GM08714 (cell line): Measurements from ENCODE around the gene CMTM2.

Source experiments
- H3K4me3 ChIP-seq: fragments of 200-500 bp; sonication (Bioruptor generic); 2 replicates; pipeline ENCODE4 v1.5.1; 2014; ENCODE audit warnings: mild to moderate bottlenecking, low read length, inconsistent platforms
- ZNF274 ChIP-seq: IDR thresholded peaks from 2 replicates; pipeline ENCODE4 v1.6.1; 2012; ENCODE audit warnings: mild to moderate bottlenecking, low read depth, low read length

Gene CMTM2

GRCh38 chr16:66578651-66579531 is at the start of gene CMTM2:
CMTM2 (plus strand) TSS chr16:66579463; CDS start chr16:66579608, 145 bp downstream.
- H3K4me3 ChIP-seq: no peak within 1 kb of the TSS
- TF ChIP-seq ZNF274: no peak

GRCh38 chr16:66529475-66529874 is 49.8 kb upstream of the CMTM2 start:
- no peak overlapping the region for H3K4me3 ChIP-seq
- no peak for TF ChIP-seq ZNF274

- H3K4me3 ChIP-seq: no peak overlapping the region
- TF ChIP-seq ZNF274: no peak
Observed at GRCh38 chr16:66534376-66534799, 44.9 kb upstream of the CMTM2 start.

GRCh38 chr16:66536525-66536924 is 42.7 kb upstream of the CMTM2 start:
- no peak for TF ChIP-seq ZNF274
- H3K4me3 ChIP-seq: no peak overlapping the region

- no peak overlapping the region for H3K4me3 ChIP-seq
- no peak for TF ChIP-seq ZNF274
Observed at GRCh38 chr16:66537236-66537635, 42.0 kb upstream of the CMTM2 start.

- TF ChIP-seq ZNF274: no peak
- no peak overlapping the region for H3K4me3 ChIP-seq
Observed at GRCh38 chr16:66538910-66539309, 40.4 kb upstream of the CMTM2 start.

- H3K4me3 ChIP-seq: no peak overlapping the region
- TF ChIP-seq ZNF274: no peak
Observed at GRCh38 chr16:66539623-66540469, 39.4 kb upstream of the CMTM2 start.

GRCh38 chr16:66541388-66542355 is 37.6 kb upstream of the CMTM2 start:
- no peak for TF ChIP-seq ZNF274
- no peak overlapping the region for H3K4me3 ChIP-seq

GRCh38 chr16:66542396-66542795 is 36.9 kb upstream of the CMTM2 start:
- no peak for TF ChIP-seq ZNF274
- no peak overlapping the region for H3K4me3 ChIP-seq

GRCh38 chr16:66543541-66543940 is 35.7 kb upstream of the CMTM2 start:
- TF ChIP-seq ZNF274: no peak
- no peak overlapping the region for H3K4me3 ChIP-seq

GRCh38 chr16:66544016-66544757 is 35.1 kb upstream of the CMTM2 start:
- H3K4me3 ChIP-seq: no peak overlapping the region
- no peak for TF ChIP-seq ZNF274

GRCh38 chr16:66547101-66547989 is 31.9 kb upstream of the CMTM2 start:
- no peak overlapping the region for H3K4me3 ChIP-seq
- no peak for TF ChIP-seq ZNF274
